ENCODE results near the gene HES5.
"Not testable (repeated sequence)": the region's sequence is repeated elsewhere in the genome, so short reads cannot be mapped to it uniquely, and the experiment has no call there.

HES5 gene, protein sequence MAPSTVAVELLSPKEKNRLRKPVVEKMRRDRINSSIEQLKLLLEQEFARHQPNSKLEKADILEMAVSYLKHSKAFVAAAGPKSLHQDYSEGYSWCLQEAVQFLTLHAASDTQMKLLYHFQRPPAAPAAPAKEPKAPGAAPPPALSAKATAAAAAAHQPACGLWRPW
- 0 reads per million in 4 experiments for total RNA-seq

DNA sequence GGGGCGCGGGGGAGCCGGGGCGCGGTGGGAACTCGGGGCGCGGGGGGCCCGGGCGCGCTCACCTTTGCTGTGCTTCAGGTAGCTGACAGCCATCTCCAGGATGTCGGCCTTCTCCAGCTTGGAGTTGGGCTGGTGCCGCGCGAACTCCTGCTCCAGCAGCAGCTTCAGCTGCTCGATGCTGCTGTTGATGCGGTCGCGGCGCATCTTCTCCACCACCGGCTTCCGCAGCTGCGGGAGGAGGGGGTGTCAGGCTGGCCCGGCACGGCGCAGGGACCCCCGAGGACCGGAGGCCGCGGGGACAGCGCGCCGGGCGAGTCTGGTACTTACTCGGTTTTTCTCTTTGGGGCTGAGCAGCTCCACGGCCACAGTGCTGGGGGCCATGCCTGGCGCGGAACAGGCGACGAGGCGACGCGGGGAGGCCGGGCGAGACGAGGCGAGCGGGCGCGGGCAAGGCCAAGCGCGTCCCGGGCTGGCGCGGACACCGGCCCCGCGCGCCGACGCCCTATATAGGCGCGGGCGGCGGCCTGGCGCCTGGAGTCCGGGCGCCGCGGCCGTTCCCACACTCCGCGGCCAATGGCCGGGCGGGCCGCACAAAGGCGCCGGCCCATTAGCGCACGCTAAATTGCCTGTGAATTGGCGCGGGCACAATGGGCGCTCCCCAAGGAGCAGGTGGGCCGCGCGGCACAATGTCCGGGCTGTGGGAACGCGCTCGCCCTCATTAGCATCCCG lies at the start of gene HES5:
Gene HES5 (minus strand): TSS at position 480 of the 729 bp plus-strand sequence. CDS start 99 bp downstream, at position 381.
- DNase-seq, result no peak

DNA sequence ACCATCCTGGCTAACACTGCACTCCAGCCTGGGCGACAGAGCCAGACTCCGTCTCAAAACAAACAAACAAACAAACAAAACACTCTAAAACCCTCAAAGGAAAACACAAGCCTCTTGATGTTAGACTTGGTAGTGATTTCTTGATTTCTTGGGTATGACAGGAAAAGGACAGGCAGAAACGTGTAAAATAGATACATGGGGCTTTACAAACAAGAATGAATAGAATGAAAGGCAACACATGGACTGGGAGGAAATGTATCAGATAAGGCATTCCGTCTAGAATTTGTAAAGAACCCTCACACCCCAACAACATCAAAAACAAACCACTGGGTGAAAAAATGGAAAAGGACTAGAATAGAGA lies 48.7 kb upstream of the HES5 start:
- DNase-seq, result no peak

DNA sequence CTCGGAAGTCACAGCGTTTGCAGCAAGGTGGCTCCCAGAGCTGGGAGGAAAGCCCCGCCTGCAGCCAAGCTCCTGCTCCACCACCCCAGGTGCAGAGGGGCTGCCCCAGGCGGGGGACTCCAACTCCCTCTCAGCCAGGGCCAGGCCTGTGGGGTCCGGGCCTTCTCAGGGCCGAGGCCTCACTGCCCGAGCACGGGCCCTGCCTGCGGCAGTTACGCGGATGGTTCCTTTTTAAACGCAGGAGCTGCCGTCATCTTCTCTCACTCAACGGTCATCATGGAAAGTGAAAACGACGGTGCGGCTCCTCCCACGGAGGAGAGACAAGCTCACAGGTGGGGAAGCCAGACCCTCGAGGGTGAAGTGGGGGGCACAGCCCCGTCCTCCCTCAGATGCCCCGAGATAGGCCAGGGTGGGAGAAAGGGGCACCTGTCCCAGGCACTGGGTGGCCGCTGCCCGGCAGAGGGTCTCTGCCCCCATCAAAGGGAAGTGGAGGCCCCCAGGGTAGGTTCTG lies 47.6 kb upstream of the HES5 start:
- peak; percentile 22 for DNase-seq

DNA sequence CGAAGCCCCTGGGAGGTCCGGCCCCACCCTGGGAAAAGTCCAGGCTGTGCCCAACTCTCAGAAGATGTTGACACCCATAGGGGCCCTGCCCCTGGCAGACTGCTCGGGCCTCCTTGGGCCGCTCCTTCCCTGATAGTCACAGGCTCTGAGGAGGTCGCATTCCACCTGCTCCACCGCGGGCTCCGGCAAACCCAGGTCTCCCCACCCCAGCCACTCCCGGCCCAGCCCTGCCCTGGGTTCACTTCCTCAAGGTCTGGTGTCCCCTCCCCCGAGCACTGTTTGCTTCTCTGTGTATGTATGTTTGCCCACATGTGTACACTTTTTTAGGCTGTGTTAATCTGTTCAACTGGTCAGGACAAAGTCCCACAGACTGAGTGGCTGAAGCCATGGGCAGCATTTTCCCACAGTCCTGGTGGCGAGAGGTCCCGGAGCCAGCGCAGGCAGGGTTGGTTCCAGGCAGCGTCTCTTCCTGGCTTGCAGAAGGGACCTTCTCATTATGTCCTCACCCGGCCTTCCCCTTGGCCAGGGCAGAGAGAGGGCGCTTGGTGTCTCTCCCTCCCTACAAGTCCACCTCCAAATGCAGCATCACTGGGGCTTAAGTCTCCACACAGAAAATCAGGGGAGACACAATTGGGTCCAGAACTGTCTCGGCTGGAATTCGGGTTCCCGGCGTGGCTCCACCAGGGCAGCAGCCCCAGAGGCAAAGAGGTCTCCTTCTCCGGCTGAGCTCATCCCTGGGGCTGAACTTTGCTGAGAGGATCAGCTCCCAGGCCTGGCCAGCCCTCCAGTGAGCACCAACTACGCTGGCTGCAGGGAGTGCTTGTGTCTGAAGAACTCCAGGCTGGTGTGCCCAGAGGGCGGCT lies 46.0 kb upstream of the HES5 start:
- no peak for DNase-seq

DNA sequence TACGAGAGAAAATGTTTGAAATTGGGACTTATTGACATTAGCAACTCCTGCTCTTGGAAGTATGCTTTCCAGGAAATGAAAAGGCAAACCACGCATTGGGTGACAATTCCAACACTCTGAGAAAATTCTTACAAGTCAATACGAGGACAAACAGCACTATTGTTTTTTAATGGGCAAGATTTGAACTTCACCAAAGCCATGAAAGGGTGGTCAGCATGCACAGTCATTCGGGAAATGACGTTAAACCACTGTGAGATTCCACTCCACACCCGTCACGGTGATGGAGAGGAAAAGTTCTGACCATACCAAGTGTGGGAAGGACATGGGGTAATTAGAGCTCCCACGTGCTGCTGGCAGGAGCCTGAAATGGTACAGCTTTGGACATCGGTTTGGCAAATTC lies 44.3 kb upstream of the HES5 start:
- DNase-seq, result no peak

DNA sequence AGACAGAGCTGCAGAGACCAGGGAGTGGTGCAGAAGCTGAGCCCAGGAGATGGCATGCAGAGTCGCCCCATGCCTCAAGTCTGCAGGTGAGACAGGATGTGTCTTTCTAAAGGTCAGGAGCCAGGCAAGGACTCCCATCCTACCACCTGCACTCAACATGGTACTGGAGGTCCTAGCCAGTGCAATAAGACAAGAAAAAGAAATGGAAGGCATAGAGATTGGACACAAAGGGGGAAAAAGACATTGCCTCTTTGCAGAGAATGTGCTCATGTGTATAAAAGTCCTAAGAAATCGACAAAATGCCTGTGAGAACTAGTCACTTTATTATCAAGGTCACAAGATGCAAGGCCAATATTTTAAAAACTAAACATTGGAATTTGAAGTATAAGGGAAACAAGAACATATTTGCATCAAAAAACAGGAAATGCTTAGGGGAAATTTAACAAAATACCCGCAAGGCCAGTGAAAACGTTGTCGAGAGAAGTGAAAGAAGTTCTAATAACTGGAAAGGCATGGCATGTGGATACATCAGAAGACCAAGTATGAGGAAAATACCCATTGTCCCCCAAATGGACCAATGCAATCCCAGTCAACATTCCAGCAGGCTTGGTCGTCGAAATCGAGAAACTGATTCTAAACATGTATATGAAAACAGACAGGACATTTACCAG lies 43.3 kb upstream of the HES5 start:
- DNase-seq, result no peak

DNA sequence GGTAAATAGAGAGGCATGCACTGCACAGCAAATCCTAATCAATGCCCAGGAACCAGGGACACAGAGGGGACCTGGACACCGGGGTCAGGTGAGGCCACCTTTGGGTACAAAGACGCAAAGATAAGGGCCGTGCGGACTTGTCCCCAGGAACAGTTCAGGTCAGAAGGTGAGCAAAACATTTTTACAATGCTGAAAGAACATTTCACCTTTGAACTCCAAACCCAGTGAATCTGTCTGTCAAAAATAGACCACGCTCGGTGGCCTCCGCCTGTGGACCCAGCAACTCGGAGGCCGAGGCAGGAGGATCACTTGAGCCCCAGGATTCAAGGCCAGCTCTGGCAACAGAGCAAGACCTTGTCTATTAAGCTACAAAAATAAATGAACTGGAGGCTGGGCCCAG lies 41.3 kb upstream of the HES5 start:
- no peak for DNase-seq

DNA sequence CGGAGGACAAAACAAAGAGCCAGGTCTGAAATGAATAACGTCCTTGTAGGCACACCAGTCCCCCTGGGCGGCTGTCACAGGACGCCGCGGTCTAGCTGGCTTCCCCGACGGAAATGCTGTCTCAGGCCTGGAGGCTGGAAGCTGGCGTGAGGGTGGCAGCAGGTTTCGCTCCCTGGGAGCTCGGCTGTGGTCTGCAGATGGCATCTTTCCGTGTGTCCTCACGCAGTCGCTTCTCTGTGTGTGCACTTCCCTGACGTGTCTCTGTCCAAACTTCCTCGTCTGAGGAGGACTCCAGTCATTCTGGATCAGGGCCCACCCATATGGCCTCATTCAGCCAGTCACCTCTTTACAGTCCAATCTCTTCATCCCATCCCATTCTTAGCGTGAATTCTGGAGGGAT lies 40.3 kb upstream of the HES5 start:
- DNase-seq, result no peak

DNA sequence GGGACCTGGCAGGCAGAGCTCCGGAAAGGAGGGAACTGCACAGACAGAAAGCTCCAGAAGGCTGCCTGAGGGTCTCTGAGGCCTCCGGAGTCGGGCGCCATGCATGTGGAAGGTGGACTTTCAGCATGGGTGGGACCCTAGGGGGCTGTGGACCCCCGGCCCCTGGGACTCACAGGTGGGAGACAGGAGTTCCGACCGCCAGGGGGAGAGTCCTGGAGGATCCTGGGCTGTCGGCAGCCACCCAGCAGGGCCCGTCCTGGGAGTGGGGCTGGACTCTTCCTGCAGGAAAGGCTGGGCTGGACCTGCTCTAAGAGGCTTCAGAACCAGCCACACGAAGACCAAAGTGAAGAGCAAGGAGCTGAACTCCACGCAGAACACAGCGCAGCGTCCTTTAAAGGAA lies 39.6 kb upstream of the HES5 start:
- not testable (repeated sequence) for DNase-seq

DNA sequence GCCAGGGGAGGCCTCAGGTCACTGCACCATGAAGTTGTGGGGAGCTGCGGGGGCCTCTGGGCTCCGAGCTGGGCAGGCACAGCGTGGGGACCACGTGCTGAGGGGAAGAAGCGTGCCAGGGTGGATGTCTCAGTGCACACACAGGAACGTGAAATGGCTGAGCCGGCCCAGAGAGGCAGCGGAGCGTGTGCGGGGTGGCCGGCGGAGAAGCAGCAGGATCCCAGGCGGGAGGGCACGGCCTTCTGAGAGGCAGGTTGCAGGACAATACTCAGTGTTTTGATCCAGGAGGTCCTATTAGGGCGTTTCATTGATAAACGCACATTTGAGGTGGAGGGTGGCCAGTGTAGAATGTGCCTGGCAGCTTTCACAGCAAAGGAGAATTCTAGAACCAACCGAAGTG lies 39.0 kb upstream of the HES5 start:
- no peak for DNase-seq

DNA sequence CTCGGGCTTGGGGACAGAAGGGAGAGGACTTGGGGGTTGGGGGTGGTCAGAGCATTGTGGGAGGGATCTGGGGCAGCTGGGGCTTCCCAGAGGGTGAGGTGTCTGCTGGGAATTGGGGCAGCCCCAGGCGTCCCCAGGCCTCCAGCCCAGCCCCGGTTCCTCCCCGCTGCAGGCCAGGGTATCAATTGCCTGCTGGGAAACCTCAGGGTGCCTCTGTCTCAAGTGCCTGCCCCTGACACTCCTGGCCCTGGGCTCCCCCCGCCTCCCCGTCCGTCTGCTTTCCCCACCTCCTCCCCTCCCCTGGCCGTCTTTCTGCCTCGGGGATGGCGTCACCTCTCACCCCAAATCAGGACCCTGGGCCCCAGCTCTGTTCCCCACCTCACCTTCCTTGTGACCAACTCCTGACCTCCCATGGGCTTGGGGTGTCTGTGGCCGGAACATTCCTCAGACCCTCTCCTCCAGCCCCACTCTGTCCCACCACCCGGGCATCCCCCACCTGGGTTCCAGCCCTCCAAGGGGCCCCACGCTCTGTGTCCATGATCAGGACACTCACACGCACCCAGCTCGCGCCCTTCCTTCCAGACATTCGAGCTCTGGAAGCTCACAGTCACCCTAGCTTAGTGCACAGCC lies 38.2 kb upstream of the HES5 start:
- DNase-seq, result not testable (repeated sequence)

DNA sequence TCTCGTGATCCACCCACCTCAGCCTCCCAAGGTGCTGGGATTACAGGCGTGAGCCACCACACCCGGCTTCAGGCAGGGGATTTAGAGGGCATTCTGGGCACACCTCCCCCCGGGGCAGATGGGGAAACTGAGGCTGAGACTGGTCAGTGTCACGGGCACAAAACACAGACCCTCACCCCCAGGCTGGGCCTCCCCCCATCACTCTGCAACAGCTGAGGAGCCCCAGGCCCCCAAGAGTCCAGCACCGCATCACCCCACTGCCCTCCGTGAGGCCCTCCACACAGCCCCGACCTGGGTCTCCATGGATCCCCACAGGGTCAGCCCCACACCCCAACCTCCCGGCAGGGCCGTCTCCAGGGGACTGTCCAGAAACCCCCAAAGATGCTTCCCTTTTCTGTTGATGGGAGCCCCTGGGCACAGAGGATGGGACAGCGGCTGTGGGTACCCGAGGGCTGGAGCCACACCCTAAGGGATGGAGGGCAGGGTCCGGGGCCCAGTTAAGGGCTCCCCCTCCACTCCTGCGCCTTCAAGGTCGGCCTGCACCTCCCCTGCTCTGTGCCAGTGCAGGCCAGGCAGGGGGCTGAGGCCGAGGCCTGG lies 37.1 kb upstream of the HES5 start:
- DNase-seq, result no peak

DNA sequence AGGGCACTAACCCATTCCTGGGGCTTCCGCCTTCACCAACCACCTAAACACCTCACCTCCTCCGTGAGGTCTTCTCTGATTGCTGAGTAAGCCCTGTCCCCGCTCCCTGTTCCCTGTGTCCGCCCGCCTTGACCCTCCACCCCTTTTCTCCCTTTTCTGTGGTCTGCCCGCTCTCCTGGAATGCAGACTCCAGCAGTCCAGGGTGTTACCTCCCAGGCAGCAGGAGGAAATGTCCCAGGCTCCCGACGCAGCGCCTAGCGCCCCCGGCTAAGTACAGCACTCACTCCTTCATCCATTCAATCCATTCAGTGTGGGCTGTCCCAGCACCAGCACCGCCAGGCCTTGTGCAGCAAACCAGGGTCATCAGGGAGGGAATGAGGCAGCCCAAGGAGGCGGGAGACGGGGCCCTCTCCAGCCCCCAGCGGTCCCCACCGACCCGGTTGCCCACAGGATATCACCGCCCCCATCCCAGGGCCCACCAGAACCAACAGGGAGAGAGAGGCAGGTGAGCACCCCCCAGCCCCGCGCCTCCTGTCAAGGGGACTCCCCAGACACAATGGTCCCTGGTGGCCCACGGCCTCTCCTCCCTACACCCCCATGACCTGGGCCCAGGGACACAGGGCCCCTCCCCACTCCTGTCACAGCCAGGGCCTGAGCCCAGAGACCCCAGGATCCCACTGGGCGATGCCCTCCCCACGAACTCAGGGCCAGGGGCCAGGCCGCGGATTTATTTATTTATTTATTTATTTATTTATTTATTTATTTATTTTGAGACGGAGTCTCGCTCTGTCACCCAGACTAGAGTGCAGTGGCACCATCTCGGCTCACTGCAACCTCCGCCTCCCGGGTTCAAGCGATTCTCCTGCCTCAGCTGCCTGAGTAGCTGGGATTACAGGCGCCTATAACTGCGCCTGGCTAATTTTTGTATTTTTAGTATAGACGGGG lies 36.3 kb upstream of the HES5 start:
- no peak for DNase-seq

DNA sequence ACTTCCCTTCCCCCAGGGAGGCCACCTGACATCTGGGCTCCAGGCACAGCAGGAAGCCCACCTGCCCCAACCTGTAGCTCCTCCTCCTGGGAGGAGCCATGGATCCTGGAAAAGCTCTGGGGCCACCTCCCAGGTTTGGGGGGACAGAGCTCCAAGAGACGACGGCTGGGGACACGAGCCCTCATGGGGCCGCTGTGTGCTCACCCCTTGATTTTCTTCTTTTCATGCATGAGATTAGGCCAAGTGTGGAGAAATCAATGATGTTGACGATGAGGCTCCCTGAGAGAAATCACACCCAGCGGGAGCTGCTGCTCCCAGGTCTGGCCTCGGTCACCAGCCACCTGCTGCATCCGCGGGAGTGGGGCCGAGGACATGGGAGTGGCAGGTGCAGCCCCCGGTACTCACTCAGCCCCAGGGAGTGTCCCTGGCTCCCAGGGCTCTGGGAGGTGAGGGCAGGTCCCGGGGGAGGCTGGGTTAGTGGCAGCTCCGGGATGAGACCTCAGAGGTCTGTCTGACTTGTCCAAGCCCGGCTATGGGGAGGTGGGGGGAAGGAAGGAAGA lies 34.8 kb upstream of the HES5 start:
- DNase-seq, result no peak

DNA sequence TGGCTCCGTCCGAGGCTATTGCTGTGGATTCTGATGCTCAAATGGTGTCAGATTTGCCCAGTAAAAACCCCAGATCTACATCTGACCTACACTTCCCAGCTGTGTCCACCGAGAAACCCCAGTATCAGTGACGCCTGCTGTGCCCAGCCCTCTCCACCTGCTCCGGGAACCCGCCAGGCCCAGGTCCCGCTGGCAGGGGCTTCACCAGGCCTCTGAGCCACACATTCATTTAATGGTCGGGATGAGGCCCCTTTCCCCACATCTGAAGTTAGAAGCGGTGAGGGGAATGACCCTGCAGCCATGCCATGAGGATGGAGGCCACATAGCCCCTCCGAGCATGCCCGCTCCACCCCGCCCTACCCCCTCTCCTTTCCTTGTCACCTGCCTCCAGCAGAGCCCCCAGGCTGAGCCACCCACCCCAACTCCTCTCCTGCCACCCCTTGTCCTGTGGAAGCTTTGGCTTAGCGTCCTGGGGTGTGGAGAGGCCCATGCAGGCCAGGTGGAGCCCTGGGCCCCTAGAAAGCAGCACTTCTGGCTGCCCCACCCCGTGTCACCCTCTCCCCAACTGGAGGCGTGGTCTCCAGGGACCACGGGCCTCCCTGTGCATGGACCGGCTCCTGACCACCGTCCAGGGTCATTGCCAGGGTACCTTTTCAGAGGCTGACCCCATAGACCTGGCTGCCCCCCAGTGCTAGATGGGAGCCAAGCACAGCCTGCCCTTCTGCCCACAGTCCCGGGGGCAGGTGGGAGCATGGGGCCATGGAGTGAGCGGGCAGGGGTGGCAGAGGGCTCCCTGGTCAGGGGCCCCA lies 34.1 kb upstream of the HES5 start:
- DNase-seq, result no peak

DNA sequence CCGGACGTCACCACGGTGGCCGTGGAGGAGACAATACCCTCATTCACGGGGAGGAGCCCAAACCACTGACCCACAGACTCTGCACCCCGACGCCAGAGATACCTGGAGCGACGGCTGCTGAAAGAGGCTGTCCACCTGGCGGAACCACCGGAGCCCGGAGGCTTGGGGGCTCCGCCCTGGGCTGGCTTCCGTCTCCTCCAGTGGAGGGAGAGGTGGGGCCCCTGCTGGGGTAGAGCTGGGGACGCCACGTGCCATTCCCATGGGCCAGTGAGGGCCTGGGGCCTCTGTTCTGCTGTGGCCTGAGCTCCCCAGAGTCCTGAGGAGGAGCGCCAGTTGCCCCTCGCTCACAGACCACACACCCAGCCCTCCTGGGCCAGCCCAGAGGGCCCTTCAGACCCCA lies 33.1 kb upstream of the HES5 start:
- DNase-seq, result no peak

DNA sequence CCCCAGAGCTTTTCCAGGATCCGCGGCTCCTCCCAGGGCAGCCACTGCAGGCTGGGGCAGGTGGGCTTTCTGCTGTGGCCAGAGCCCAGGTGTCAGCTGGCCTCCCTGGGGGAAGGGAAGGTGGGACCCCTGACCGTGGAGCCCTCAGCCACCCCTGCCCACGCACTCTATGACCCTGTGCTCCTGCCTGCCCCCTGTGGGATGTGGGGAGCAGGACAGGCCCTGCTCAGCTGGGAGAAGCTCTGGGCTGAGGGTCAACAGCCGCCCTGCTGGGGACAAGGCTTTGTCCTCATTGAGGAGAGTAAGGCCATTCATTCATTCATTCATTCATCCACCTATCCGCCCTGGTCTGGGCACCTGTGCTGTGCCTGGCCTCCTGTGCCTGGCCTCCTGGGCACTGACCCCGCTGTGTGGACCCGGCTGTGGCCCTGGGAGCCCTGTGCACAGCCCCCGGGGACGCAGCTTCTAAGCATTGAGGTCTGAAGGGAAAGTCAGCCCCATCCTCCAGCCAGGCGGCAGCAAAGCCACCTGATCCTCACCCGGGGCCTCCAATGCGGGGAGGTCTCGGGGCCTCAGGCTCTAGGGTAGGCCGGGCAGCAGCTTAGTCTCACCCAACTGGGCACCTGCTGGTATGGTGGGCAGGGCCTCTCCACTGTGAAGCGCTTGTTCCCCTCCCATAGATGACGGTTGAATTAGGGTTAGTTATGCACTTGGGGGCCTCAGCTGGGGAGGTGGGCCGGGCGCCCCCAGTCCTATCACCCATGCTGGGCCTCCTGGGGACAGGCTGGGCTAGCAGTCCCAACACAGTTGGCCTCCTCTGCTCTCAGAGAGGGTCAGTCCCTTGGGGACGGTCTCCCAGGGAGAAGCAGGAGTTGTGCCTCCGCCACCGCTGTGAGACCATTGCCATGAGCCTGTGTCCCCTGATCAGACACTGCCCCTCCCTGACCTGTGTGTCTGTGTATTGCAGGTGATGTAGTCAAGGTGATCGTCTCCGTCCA lies 32.1 kb upstream of the HES5 start:
- no peak for DNase-seq

DNA sequence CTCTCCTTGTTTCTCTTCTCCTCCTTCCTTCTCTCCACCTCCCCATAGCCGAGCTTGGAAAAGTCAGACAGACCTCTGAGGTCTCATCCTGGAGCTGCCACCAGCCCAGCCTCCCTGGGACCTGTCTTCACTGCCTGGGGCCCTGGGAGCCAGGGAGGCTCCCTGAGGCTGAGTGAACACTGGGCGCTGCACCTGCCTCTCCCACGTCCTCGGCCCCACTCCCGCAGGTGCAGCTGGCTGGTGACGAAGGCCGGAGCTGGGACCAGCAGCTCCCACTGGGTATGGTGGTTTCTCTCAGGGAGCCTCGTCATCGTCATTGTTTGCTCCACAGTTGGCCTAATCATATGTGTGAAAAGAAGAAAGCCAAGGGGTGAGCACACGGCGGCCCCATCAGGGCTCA lies 31.4 kb upstream of the HES5 start:
- DNase-seq, result no peak
